NCI-H446 treated with DMSO at 0.1 percent for 48 hours (cell line): ENCODE measurements around the gene SLC16A6.
"Not testable (repeated sequence)": the region's sequence is repeated elsewhere in the genome, so short reads cannot be mapped to it uniquely, and the experiment has no call there.

Experiments
- DNase-seq: peaks from one replicate; lab custom pipeline; 2025; lab: John Stamatoyannopoulos, UW

The SLC16A6 gene

DNA sequence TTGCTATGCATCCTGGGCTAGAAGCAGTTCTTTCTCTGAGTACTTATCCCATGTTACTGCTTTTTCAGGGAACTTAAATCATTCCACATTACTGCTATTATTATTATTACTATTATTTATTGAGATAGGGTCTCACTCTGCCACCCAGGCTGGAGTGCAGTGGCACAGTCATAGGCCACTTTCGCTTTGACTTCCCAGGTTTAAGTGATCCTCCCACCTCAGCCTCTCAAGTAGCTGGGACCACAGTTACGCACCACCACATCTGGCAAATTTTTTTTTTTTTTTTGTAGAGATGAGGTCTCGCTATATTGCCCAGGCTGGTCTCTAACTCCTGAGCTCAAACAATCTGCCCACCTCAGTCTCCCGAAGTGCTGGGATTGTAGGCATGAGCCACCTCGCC, 71.5 kb downstream of the SLC16A6 start:
- DNase-seq, result not testable (repeated sequence)
